Heart right ventricle (tissue), 16 donors: ENCODE data around the gene DMBX1. TPM values are rescaled to one million over a fixed set of nuclear protein-coding genes. Genes with fewer than 3 reads are reported as not detected.

Experiments used
- ATAC-seq, 8 donors: fragments of 200-7000 bp; cut with Tn5 transposase; one replicate each; pipeline ENCODE4 v1.9.1; 2020; ENCODE audit warnings: mild to moderate bottlenecking in 8 of 8, moderate library complexity in 8 of 8, moderate number of reproducible peaks in 1 of 8
- DNase-seq, 2 donors: peaks; one replicate each; pipeline ENCODE4 v3.0.0-alpha.2; 2020
- H3K27ac ChIP-seq, 10 donors: fragments of 200-600 bp; sonication (generic) in 2 of 10; one replicate each; pipeline versions ENCODE4 v1.5.0 to v1.8.0; 2020 to 2022; ENCODE audit warnings: mild to moderate bottlenecking in 3 of 10
- H3K27me3 ChIP-seq, 7 donors: fragments of 200-600 bp; one replicate each; pipeline ENCODE4 v1.8.0; 2021 to 2022; ENCODE audit warnings: mild to moderate bottlenecking in 2 of 7
- H3K36me3 ChIP-seq, 9 donors: fragments of 200-600 bp; sonication (generic) in 1 of 9; one replicate each; pipeline versions ENCODE4 v1.5.0 to v1.8.0; 2020 to 2022; ENCODE audit warnings: mild to moderate bottlenecking in 2 of 9
- H3K4me1 ChIP-seq, 9 donors: fragments of 200-600 bp; sonication (generic) in 1 of 9; one replicate each; pipeline versions ENCODE4 v1.5.0 to v1.8.0; 2020 to 2022; ENCODE audit warnings: mild to moderate bottlenecking in 4 of 9
- H3K4me3 ChIP-seq, 10 donors: fragments of 200-600 bp; sonication (generic) in 2 of 10; one replicate each; pipeline versions ENCODE4 v1.5.0 to v1.8.0; 2020 to 2022; ENCODE audit warnings: mild to moderate bottlenecking in 7 of 10, moderate library complexity in 2 of 10
- H3K9me3 ChIP-seq, 11 donors: fragments of 200-600 bp in 10 of 11; sonication (generic) in 2 of 11; one replicate each; pipeline versions ENCODE4 v1.5.0 to v1.8.0; 2013 to 2022; ENCODE audit warnings: mild to moderate bottlenecking in 2 of 11, control low read depth in 1 of 11, moderate library complexity in 1 of 11
- CTCF ChIP-seq, 9 donors: fragments of 200-600 bp; sonication (generic) in 2 of 9; IDR thresholded peaks; one replicate each; pipeline versions ENCODE4 v1.5.0 to v1.8.0; 2021 to 2022; ENCODE audit warnings: antibody characterized with exemption in 9 of 9, mild to moderate bottlenecking in 5 of 9, moderate library complexity in 1 of 9
- WGBS, 2 donors: extraction: QIAGEN DNeasy Blood & Tissue Kit; methylation state at CpG; one replicate each; pipeline ENCODE4 v1.1.7; 2013; ENCODE audit warnings: inconsistent platforms in 1 of 2; 5-methylcytosine and 5-hydroxymethylcytosine counted together
- intact Hi-C, 10 donors: fragments of 100-400 bp; cut with DNase I; formaldehyde crosslinking; loops; one replicate each; pipeline versions ENCODE4 v1.11.1 to v1.14.2; 2022
- polyA plus RNA-seq, 2 donors: library from polyadenylated mRNA; stranded (reverse); fragments of 200-250 nt; gene quantifications; one replicate each; pipeline ENCODE4 v1.2.3, GENCODE V29; 2013
- total RNA-seq, 10 donors: library from RNA; stranded (reverse); fragmentation: NEBNext Ultra II Directional in 3 of 10; extraction: Animal tissue kit (Norgen Biotek cat#: 25700) in 3 of 10; gene quantifications; one replicate each; pipeline versions ENCODE4 v1.2.1 to v1.2.4, GENCODE V29; 2021 to 2023
- donor health status: Arrhythmogenic right ventricular cardiomyopathy.
- donor health status: ischemic (EF 13 %, LVEDD 7.1; RV severe dilation, severe dysfunction).
- donor health status: healthy with polysubstance abuse.
- donor health status: DM: no; HTN: yes; CAD: no.
- donor health status: DM: no; HTN: no; CAD: no.
- donor health status: ischemic (EF 25% LVEDD 6.9; RV normal size, moderate dysfunction).
- donor health status: ischemic (EF 25% LVEDD 5.7; RV mildly dilated, moderate dysfunction).
- donor health status: healthy.
- donor health status: DM: yes; HTN: yes; CAD: no.
- donor health status: Ischemic cardiomyopathy.
- donor health status: ischemic (EF 35%, LVEDD 5.7; RV mildly dilated, moderate dysfunction).
- donor health status: nonischemic (EF 11% LVEDD 7.7; RV severe dilation, severe dysfunction).
- donor health status: DM: yes; HTN: yes; CAD: no.
- donor health status: PGD.
- donor health status: ischemic (EF 29% LVEDD 5.4; RV normal size, mild dysfunction).
- donor health status: nonischemic (EF 23%, LVEDD 6.1; RV moderate dilation, normal function).

DMBX1 gene
- total and polyA plus RNA-seq, 12 donors: not detected

- WGBS, 2 donors: 5% methylated on average over 63 to 71 of the region's 71 CpGs
- H3K9me3 ChIP-seq: no peaks in the 10 kb centered on the region
Measured at GRCh38 chr1:46533179-46533864, 43.7 kb downstream of the DMBX1 start.

GRCh38 chr1:46535063-46535462, 45.4 kb downstream of the DMBX1 start:
- Histone ChIP-seq H3K4me1 (peaks cover 0 to 8% (median 0%) of the 10 kb centered on the region in 9 donors), H3K27ac (no peak overlapping the region), H3K9me3 (no peaks in the 10 kb centered on the region), H3K36me3 (no peaks in the 10 kb centered on the region), H3K4me3 (no peak overlapping the region), H3K27me3 (peaks cover 0 to 70% (median 49%) of the 10 kb centered on the region in 7 donors)
- peak in 7 of 9 donors; percentile 11 to 49 (median 31) for TF ChIP-seq CTCF (IDR thresholded peaks at IDR 0.05)
- DNase-seq: no peak
- intact Hi-C loops: loop anchor here in 2 of 10 donors (10.0 kb wide), 1 partner anchor 190 kb away; no protein-coding TSS in a partner anchor
- WGBS, 2 donors: 57 to 69% methylated on average over 2 of the region's 2 CpGs
- peak in 1 of 8 donors; percentile 32 for ATAC-seq

More at GRCh38 chr1:46533179-46533864, 43.7 kb downstream of the DMBX1 start:
- peak overlapping the region in 9 of 10 donors; percentile 25 to 49 (median 36) for H3K4me3 ChIP-seq
- H3K36me3 ChIP-seq: no peaks in the 10 kb centered on the region
- intact Hi-C loops: loop anchor here in 9 of 10 donors (2.0 to 10.0 kb wide), 5 partner anchors 126 to 194 kb away; no protein-coding TSS in a partner anchor
- peak in 1 of 2 donors; percentile 50 for DNase-seq
- peak in 7 of 8 donors; percentile 9 to 64 (median 21) for ATAC-seq
- H3K4me1 ChIP-seq: peaks cover 0 to 8% (median 1%) of the 10 kb centered on the region in 9 donors
- H3K27ac ChIP-seq: peak overlapping the region in 7 of 10 donors; percentile 23 to 76 (median 50)
- peaks cover 0 to 74% (median 54%) of the 10 kb centered on the region in 7 donors for H3K27me3 ChIP-seq
- TF ChIP-seq CTCF (IDR thresholded peaks at IDR 0.05): no peak

- no peak for TF ChIP-seq CTCF (IDR thresholded peaks at IDR 0.05)
- peaks cover 0 to 62% (median 41%) of the 10 kb centered on the region in 7 donors for H3K27me3 ChIP-seq
- H3K4me3 ChIP-seq: no peak overlapping the region
- H3K27ac ChIP-seq: no peak overlapping the region
- no peaks in the 10 kb centered on the region for H3K9me3 ChIP-seq
- intact Hi-C loops: loop anchor here in 2 of 10 donors (10.0 kb wide), 1 partner anchor 188 kb away; no protein-coding TSS in a partner anchor
- 96% methylated on average over 1 of the region's 1 CpG for WGBS, 2 donors
- DNase-seq: no peak
- peaks cover 0 to 8% (median 0%) of the 10 kb centered on the region in 9 donors for H3K4me1 ChIP-seq
- no peaks in the 10 kb centered on the region for H3K36me3 ChIP-seq
- no peak for ATAC-seq
Measured at GRCh38 chr1:46536527-46536926, 46.9 kb downstream of the DMBX1 start.

GRCh38 chr1:46537651-46538050, 48.0 kb downstream of the DMBX1 start:
- intact Hi-C loops: loop anchor here in 2 of 10 donors (10.0 kb wide), 1 partner anchor 187 kb away; no protein-coding TSS in a partner anchor
- no peaks in the 10 kb centered on the region for H3K9me3 ChIP-seq
- H3K36me3 ChIP-seq: no peaks in the 10 kb centered on the region
- 70% methylated on average over 2 of the region's 2 CpGs for WGBS, 2 donors
- DNase-seq: no peak
- H3K27ac ChIP-seq: no peak overlapping the region
- peaks cover 0 to 6% (median 0%) of the 10 kb centered on the region in 9 donors for H3K4me1 ChIP-seq
- no peak for TF ChIP-seq CTCF (IDR thresholded peaks at IDR 0.05)
- peaks cover 0 to 57% (median 39%) of the 10 kb centered on the region in 7 donors for H3K27me3 ChIP-seq
- no peak for ATAC-seq
- no peak overlapping the region for H3K4me3 ChIP-seq
